HCT116 (cell line): ENCODE results near the gene UCHL3.

Experiments
- CBX3 ChIP-seq: IDR thresholded peaks from 2 replicates; pipeline ENCODE4 v1.6.1; 2012; ENCODE audit warnings: low read depth
- CEBPB ChIP-seq: IDR thresholded peaks from 2 replicates; pipeline ENCODE4 v1.6.1; 2012; ENCODE audit warnings: low read depth
- EZH2 ChIP-seq: fragments of 200-600 bp; sonication (generic); IDR thresholded peaks from 2 replicates; pipeline ENCODE4 v1.6.1; 2017; ENCODE audit warnings: antibody characterized with exemption, mixed run types
- FOSL1 ChIP-seq: IDR thresholded peaks from 2 replicates; pipeline ENCODE4 v1.6.1; 2012; ENCODE audit warnings: low read depth
- JUND ChIP-seq: IDR thresholded peaks from 2 replicates; pipeline ENCODE4 v1.6.1; 2012
- POLR2A ChIP-seq: IDR thresholded peaks from 2 replicates; pipeline ENCODE4 v1.7.0; 2011; ENCODE audit warnings: borderline replicate concordance; ENCODE audit not compliant: insufficient read depth, insufficient read length; ENCODE audit errors: extremely low read depth
- SP1 ChIP-seq: IDR thresholded peaks from 2 replicates; pipeline ENCODE4 v1.6.1; 2012; ENCODE audit warnings: low read depth
- TF ChIP-seq, protein P1 (sequence below), 3 experiments: fragments of 200-600 bp in 1 of 3; sonication (generic) in 1 of 3; IDR thresholded peaks in 2 of 3; conservative IDR thresholded peaks in 1 of 3; 2 replicates each; pipeline ENCODE4 v1.5.1; 2012 to 2017; ENCODE audit warnings: low read depth in 2 of 3, low read length in 2 of 3, antibody characterized with exemption in 1 of 3, borderline replicate concordance in 1 of 3, control low read depth in 1 of 3, mild to moderate bottlenecking in 1 of 3, mixed read lengths in 1 of 3, mixed run types in 1 of 3, moderate library complexity in 1 of 3; ENCODE audit not compliant: insufficient read depth in 1 of 3
- TF ChIP-seq, protein P2 (sequence below): IDR thresholded peaks from 2 replicates; pipeline ENCODE4 v1.6.1; 2012
- TF ChIP-seq, protein P3 (sequence below): IDR thresholded peaks from 2 replicates; pipeline ENCODE4 v1.6.1; 2012

DNA sequence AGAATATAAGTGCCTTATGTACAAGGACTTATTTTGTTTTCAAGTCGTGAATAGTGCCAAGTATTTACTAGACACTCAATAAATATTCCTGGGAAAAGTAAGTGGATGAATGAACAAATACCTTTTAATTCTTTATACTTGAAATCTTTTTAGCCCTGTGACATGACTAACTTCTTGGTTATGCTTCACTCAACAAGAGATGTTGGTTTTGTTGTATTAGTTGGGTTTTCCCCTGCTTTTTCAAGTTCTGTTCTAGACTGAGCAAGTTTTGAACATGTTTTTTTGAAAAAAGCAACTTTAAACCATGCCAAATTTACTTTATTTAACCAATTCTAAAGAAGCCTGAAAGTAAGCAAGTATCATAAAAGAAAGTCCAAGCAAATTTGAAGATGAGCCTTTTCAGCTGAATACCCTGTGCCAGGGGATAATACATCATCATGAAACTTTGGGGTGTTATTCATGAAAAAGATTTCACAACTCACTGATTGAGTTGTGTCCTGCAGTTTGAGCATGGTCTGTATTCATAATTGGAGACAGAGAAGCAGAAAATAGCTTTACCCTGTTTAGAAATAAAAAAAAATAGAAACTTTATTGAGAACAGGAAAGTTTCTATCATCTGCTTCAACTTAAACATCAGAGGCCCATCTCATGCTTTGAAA lies 97.7 kb downstream of the UCHL3 start:
- TF ChIP-seq JUND (no peak), SP1 (no peak), EZH2 (no peak), POLR2A (no peak), FOSL1 (no peak), CEBPB (no peak), CBX3 (no peak)
- TF ChIP-seq, protein P1, sequence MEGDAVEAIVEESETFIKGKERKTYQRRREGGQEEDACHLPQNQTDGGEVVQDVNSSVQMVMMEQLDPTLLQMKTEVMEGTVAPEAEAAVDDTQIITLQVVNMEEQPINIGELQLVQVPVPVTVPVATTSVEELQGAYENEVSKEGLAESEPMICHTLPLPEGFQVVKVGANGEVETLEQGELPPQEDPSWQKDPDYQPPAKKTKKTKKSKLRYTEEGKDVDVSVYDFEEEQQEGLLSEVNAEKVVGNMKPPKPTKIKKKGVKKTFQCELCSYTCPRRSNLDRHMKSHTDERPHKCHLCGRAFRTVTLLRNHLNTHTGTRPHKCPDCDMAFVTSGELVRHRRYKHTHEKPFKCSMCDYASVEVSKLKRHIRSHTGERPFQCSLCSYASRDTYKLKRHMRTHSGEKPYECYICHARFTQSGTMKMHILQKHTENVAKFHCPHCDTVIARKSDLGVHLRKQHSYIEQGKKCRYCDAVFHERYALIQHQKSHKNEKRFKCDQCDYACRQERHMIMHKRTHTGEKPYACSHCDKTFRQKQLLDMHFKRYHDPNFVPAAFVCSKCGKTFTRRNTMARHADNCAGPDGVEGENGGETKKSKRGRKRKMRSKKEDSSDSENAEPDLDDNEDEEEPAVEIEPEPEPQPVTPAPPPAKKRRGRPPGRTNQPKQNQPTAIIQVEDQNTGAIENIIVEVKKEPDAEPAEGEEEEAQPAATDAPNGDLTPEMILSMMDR (IDR thresholded peaks at IDR 0.05 in 2 of 3, conservative IDR thresholded peaks at IDR 0.05 in 1 of 3; ENCODE audit: borderline replicate concordance in 1 of 3, insufficient read depth in 1 of 3, low read depth in 2 of 3, low read length in 2 of 3): no peak
- TF ChIP-seq, protein P2, sequence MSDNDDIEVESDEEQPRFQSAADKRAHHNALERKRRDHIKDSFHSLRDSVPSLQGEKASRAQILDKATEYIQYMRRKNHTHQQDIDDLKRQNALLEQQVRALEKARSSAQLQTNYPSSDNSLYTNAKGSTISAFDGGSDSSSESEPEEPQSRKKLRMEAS: no peak
- TF ChIP-seq, protein P3, sequence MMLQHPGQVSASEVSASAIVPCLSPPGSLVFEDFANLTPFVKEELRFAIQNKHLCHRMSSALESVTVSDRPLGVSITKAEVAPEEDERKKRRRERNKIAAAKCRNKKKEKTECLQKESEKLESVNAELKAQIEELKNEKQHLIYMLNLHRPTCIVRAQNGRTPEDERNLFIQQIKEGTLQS: no peak
